DOHH2 (cell line): Measurements from ENCODE around the gene TBKBP1.
"Not testable (repeated sequence)": the region's sequence is repeated elsewhere in the genome, so short reads cannot be mapped to it uniquely, and the experiment has no call there.

ENCODE experiments used
- H3F3A ChIP-seq: fragments of 200-600 bp; sonication (generic), shearing (Covaris generic); 2 replicates; pipeline ENCODE4 v1.6.0; 2016; ENCODE audit warnings: antibody characterized with exemption, mild to moderate bottlenecking; ENCODE audit not compliant: control insufficient read depth, insufficient read depth
- H3K27ac ChIP-seq: fragments of 200-600 bp; sonication (generic); 2 replicates; pipeline ENCODE4 v1.5.1; 2014; ENCODE audit warnings: low read depth, mild to moderate bottlenecking, low read length, moderate library complexity
- H3K27me3 ChIP-seq: fragments of 200-600 bp; sonication (generic); 2 replicates; pipeline ENCODE4 v1.6.1; 2014; ENCODE audit warnings: mild to moderate bottlenecking, low read length, mixed read lengths; ENCODE audit not compliant: control insufficient read depth
- H3K36me3 ChIP-seq: fragments of 200-600 bp; sonication (generic); 2 replicates; pipeline ENCODE4 v1.6.1; 2014; ENCODE audit warnings: mild to moderate bottlenecking, low read length, moderate library complexity, mixed read lengths; ENCODE audit not compliant: control insufficient read depth
- H3K4me1 ChIP-seq: fragments of 200-600 bp; sonication (generic); 2 replicates; pipeline ENCODE4 v1.6.1; 2014; ENCODE audit warnings: mild to moderate bottlenecking, low read length, mixed read lengths; ENCODE audit not compliant: control insufficient read depth
- H3K4me2 ChIP-seq: fragments of 200-600 bp; sonication (generic); 2 replicates; pipeline ENCODE4 v1.6.0; 2014; ENCODE audit warnings: mild to moderate bottlenecking, low read length, moderate library complexity
- H3K4me3 ChIP-seq: fragments of 200-600 bp; sonication (generic); 2 replicates; pipeline ENCODE4 v1.5.1; 2014; ENCODE audit warnings: mild to moderate bottlenecking, low read length, mixed read lengths
- H3K79me2 ChIP-seq: fragments of 200-600 bp; sonication (generic); 2 replicates; pipeline ENCODE4 v1.6.1; 2014; ENCODE audit warnings: mild to moderate bottlenecking, low read length, mixed read lengths; ENCODE audit not compliant: control insufficient read depth
- H3K9me2 ChIP-seq: fragments of 200-600 bp; sonication (generic); replicated peaks from 2 replicates; pipeline ENCODE4 v1.6.1; 2014; ENCODE audit warnings: mild to moderate bottlenecking, low read length, mixed read lengths; ENCODE audit not compliant: control insufficient read depth
- H3K9me3 ChIP-seq: fragments of 200-600 bp; sonication (generic); 2 replicates; pipeline ENCODE4 v1.6.1; 2014; ENCODE audit warnings: antibody characterized with exemption, low read length, mixed read lengths; ENCODE audit not compliant: control insufficient read depth, insufficient read depth
- H4K20me1 ChIP-seq: fragments of 200-600 bp; sonication (generic); 2 replicates; pipeline ENCODE4 v1.6.0; 2014; ENCODE audit warnings: low read depth, mild to moderate bottlenecking, antibody characterized with exemption, low read length, moderate library complexity; ENCODE audit not compliant: control insufficient read depth, insufficient read depth
- EZH2phosphoT487 ChIP-seq: fragments of 200-600 bp; sonication (generic); IDR thresholded peaks from 2 replicates; pipeline ENCODE4 v1.6.1; 2017; ENCODE audit warnings: borderline replicate concordance, mild to moderate bottlenecking, antibody characterized with exemption, low read length, moderate library complexity, mixed read lengths
- TF ChIP-seq, protein P1 (sequence below): fragments of 200-600 bp; sonication (generic); IDR thresholded peaks from one replicate; pipeline ENCODE4 v1.5.1; 2014; ENCODE audit warnings: antibody characterized with exemption, mild to moderate bottlenecking, low read depth, low read length; ENCODE audit not compliant: poor library complexity, severe bottlenecking

TBKBP1 gene

DNA sequence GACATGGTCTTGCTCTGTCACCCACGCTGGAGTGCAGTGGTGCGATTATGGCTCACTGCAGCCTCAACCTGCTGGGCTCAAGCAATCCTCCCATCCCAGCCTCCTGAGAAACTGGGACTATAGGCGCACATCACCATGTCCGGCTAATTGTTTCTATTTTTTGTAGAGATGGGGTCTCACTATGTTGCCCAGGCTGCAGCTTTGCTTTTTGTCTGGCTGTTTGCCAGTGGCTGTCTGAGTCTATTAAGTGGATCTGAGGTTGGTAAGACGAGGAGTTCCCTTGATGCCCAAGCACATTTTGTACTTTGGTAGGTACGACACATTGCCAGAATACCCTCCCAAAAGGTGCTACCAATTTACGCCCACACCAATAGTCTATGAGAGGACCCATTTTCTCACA is 44.2 kb downstream of the TBKBP1 start:
- Histone ChIP-seq H3K4me3 (no peak overlapping the region), H3K4me1 (peaks cover 3% of the 10 kb centered on the region; the same call in 1 of the 2 replicates)
- TF ChIP-seq EZH2phosphoT487 = no peak
- TF ChIP-seq, protein P1, sequence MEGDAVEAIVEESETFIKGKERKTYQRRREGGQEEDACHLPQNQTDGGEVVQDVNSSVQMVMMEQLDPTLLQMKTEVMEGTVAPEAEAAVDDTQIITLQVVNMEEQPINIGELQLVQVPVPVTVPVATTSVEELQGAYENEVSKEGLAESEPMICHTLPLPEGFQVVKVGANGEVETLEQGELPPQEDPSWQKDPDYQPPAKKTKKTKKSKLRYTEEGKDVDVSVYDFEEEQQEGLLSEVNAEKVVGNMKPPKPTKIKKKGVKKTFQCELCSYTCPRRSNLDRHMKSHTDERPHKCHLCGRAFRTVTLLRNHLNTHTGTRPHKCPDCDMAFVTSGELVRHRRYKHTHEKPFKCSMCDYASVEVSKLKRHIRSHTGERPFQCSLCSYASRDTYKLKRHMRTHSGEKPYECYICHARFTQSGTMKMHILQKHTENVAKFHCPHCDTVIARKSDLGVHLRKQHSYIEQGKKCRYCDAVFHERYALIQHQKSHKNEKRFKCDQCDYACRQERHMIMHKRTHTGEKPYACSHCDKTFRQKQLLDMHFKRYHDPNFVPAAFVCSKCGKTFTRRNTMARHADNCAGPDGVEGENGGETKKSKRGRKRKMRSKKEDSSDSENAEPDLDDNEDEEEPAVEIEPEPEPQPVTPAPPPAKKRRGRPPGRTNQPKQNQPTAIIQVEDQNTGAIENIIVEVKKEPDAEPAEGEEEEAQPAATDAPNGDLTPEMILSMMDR = no peak

DNA sequence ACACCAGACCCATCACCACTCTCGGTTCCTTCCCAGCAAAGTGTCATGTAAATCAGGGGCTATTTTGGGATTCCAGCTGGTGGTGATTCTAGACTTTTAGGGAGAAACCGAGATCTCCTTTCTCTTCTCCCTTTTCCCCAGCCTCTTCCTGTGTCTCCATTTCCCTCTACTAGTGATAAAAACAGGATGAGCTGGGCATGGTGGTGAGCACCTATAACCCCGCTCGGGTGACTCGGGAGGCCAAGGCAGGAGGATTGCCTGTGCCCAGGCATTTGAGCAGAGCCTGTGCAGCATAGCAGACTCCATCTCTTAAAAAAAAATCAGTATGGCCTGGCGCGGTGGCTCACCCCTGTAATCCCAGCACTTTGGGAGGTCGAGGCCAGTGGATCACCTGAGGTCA is 45.2 kb downstream of the TBKBP1 start:
- no peaks in the 10 kb centered on the region for H4K20me1 ChIP-seq
- no peak overlapping the region for H3K4me2 ChIP-seq
- TF ChIP-seq EZH2phosphoT487 = no peak
- TF ChIP-seq, protein P1 = no peak
- H3K27me3 ChIP-seq = peaks cover 23% of the 10 kb centered on the region
- no peaks in the 10 kb centered on the region for H3K79me2 ChIP-seq
- no peaks in the 10 kb centered on the region for H3F3A ChIP-seq
- H3K9me2 ChIP-seq = no peaks in the 10 kb centered on the region
- H3K4me1 ChIP-seq = no peaks in the 10 kb centered on the region
- no peak overlapping the region for H3K27ac ChIP-seq
- H3K9me3 ChIP-seq = no peaks in the 10 kb centered on the region
- H3K36me3 ChIP-seq = no peaks in the 10 kb centered on the region
- no peak overlapping the region for H3K4me3 ChIP-seq

More for the DNA sequence above, 44.2 kb downstream of the TBKBP1 start:
- H3K9me2 ChIP-seq = no peaks in the 10 kb centered on the region
- H3K79me2 ChIP-seq = no peaks in the 10 kb centered on the region
- H3K27ac ChIP-seq = no peak overlapping the region
- no peak overlapping the region for H3K4me2 ChIP-seq
- no peaks in the 10 kb centered on the region for H3K9me3 ChIP-seq
- H3K36me3 ChIP-seq = no peaks in the 10 kb centered on the region
- H3F3A ChIP-seq = no peaks in the 10 kb centered on the region
- H3K27me3 ChIP-seq = peaks cover 26% of the 10 kb centered on the region
- H4K20me1 ChIP-seq = no peaks in the 10 kb centered on the region

DNA sequence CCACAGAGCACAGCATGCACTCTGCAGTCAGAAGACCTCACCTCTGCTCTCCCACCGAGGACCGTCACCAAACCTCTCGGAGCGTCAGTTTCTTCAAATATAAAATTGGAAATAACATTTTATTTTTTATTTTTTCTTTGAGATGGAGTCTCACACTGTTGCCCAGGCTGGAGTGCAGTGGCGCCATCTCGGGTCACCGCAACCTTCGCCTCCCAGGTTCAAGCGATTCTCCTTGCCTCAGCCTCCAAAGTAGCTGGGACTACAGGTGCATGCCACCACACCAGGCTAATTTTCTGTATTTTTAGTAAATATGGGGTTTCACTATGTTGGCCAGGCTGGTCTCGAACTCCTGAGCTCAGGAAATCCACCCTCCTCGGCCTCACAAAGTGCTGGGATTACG is 46.0 kb downstream of the TBKBP1 start:
- H3K27me3 ChIP-seq = peaks cover 25% of the 10 kb centered on the region
- not testable (repeated sequence) for H3K9me3 ChIP-seq, H3K36me3 ChIP-seq, H3K27ac ChIP-seq, H3K4me2 ChIP-seq, H3K4me3 ChIP-seq, H3F3A ChIP-seq, H3K9me2 ChIP-seq, H3K4me1 ChIP-seq, H3K79me2 ChIP-seq, H4K20me1 ChIP-seq

DNA sequence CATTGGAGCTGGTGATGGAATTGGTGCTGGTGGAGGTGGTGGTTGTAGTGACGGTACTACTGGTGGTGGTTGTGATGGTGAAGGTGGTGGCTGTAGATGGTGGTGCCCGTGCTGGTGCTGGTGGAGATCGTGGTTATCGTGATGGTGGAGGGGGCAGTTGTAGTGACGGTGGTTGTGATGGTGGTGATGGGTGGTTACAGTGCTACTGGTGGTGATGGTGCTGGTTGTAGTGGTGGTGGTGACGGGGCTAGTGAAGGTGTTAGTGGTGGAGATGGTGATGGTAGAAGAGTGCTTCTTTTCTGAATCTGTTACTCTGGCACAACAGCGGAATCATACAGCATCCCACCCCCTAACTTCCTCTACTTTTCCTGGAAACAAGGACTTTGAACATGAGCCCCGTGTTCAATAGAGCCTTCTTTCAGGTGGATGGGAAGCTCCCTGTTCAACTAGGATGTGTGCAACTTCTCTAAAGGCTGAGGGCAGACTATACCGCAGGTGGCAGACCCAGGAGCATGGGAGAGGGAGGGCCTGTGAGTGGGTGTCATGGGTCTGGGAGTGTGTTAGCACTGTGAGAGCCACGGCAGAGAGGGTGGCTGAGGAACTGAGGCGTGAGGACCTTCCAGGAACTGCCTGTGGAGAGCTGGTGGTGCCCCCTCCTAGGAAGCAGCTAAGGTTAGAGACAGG is 47.3 kb downstream of the TBKBP1 start:
- Histone ChIP-seq H3K4me1 (no peaks in the 10 kb centered on the region), H3K36me3 (no peaks in the 10 kb centered on the region), H3K27me3 (peaks cover 38% of the 10 kb centered on the region)

More for the DNA sequence above, 47.3 kb downstream of the TBKBP1 start:
- Histone ChIP-seq H3K4me3 (no peak overlapping the region), H3K27ac (no peak overlapping the region), H3K79me2 (no peaks in the 10 kb centered on the region), H3F3A (no peaks in the 10 kb centered on the region), H3K4me2 (no peak overlapping the region), H3K9me3 (no peaks in the 10 kb centered on the region), H3K9me2 (no peaks in the 10 kb centered on the region), H4K20me1 (no peaks in the 10 kb centered on the region)
- no peak for TF ChIP-seq EZH2phosphoT487
- TF ChIP-seq, protein P1 = no peak
